Cerebellar cortex (tissue), 1 donor: ENCODE results near the gene PITX2.

Experiments used
- DNase-seq: peaks from one replicate; pipeline ENCODE4 v3.0.0-alpha.2; 2015; ENCODE audit warnings: low spot score

The PITX2 gene

GRCh38 chr4:110622841-110623717 is at the start of gene PITX2:
TSS of gene PITX2 (minus strand) at chr4:110623077. CDS start at chr4:110622460, 617 bp downstream.
- no peak for DNase-seq

GRCh38 chr4:110671679-110672078 is 48.8 kb upstream of the PITX2 start:
- no peak for DNase-seq

- DNase-seq = no peak
Measured at GRCh38 chr4:110669663-110670062, 46.8 kb upstream of the PITX2 start.

GRCh38 chr4:110668463-110669235 is 45.8 kb upstream of the PITX2 start:
- DNase-seq = no peak

- no peak for DNase-seq
Measured at GRCh38 chr4:110667670-110668069, 44.8 kb upstream of the PITX2 start.

- no peak for DNase-seq
Measured at GRCh38 chr4:110666030-110666429, 43.2 kb upstream of the PITX2 start.

GRCh38 chr4:110663738-110664444 is 41.0 kb upstream of the PITX2 start:
- no peak for DNase-seq

- no peak for DNase-seq
Measured at GRCh38 chr4:110663206-110663605, 40.3 kb upstream of the PITX2 start.

GRCh38 chr4:110660755-110661154 is 37.9 kb upstream of the PITX2 start:
- DNase-seq = no peak

GRCh38 chr4:110654254-110654635 is 31.4 kb upstream of the PITX2 start:
- DNase-seq = no peak

- DNase-seq = no peak
Measured at GRCh38 chr4:110653321-110654253, 30.7 kb upstream of the PITX2 start.

GRCh38 chr4:110644008-110644407 is 21.1 kb upstream of the PITX2 start:
- DNase-seq = no peak

GRCh38 chr4:110643096-110643495 is 20.2 kb upstream of the PITX2 start:
- no peak for DNase-seq

- DNase-seq = no peak
Measured at GRCh38 chr4:110641218-110641617, 18.3 kb upstream of the PITX2 start.

GRCh38 chr4:110640576-110640975 is 17.7 kb upstream of the PITX2 start:
- DNase-seq = no peak

- DNase-seq = no peak
Measured at GRCh38 chr4:110639207-110640090, 16.6 kb upstream of the PITX2 start.

GRCh38 chr4:110638089-110638746 is 15.3 kb upstream of the PITX2 start:
- no peak for DNase-seq

GRCh38 chr4:110637408-110638088 is 14.7 kb upstream of the PITX2 start:
- DNase-seq = no peak
